GM19463 (cell line): Measurements from ENCODE around the gene LTK.
A peak's percentile ranks its signal among the peaks of the same experiment; 100 is the strongest.

Source experiments
- ATAC-seq: cut with Tn5 transposase; IDR thresholded peaks from one replicate; pipeline ENCODE4 v1.9.1; 2021; ENCODE audit warnings: mild to moderate bottlenecking, moderate library complexity; ENCODE audit not compliant: unreplicated experiment

The LTK gene

GRCh38 chr15:41513506-41514227 lies at the start of gene LTK:
TSS of gene LTK (minus strand) at chr15:41513827. CDS start at chr15:41513709, 118 bp downstream.
- ATAC-seq: no peak

GRCh38 chr15:41562784-41563198 lies 49.2 kb upstream of the LTK start:
- ATAC-seq: no peak

GRCh38 chr15:41562244-41562643 lies 48.6 kb upstream of the LTK start:
- no peak for ATAC-seq

- no peak for ATAC-seq
Measured at GRCh38 chr15:41561777-41562145, 48.1 kb upstream of the LTK start.

GRCh38 chr15:41561104-41561776 lies 47.6 kb upstream of the LTK start:
- ATAC-seq: no peak

DNA sequence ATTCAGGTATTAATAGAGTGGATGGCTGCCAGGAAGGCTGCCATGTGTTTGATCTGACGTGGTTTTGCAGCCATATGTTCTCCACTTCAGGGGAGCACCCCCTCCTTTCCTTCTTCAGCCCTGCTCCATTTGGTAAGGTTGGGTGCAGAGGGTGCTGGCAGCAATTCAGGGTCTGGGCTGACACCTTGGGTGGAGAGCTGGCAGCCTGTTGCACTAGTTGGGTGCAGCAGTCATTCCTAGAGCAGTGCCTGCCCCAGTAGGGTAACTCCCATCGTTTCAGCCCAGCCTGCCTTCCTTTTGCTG lies 46.9 kb upstream of the LTK start:
- no peak for ATAC-seq

GRCh38 chr15:41559239-41559782 lies 45.7 kb upstream of the LTK start:
- no peak for ATAC-seq

DNA sequence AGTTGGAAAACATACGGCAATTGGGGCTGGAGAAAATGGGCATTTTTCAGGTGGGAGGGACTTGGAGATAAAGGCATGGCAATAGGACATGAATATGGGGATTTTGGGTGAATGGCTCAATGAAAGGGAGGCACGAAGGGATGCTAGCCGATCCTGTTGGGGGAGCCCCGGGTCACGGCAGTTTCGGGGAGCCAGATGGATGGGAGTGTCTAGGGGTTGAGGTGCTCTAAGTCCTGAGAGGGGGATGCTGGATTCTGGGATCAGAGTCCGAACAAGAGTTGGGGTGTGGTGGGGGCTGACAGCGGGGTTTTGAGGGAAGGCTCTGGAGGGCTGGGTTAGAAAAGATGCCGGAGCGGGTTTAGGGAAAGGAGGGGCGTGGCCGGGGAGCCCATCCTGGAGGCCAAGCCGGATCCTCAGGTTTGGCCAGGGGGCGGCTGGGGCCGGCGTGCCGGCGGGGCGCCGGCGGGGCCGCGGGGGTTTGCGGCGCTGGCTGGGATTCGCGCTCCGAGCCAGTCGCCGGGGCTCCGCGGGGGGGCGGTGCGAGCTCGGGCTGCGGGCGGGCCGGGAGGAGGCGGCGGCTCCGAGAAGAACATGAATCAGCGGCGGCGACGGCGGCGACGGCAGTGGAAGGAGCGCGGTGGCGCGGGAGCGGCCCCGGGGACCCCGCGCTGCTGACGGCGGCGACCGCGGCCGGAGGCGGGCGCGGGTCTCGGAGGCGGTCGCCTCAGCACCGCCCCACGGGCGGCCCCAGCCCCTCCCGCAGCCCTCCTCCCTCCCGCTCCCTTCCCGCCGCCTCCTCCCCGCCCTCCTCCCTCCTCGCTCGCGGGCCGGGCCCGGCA lies 45.0 kb upstream of the LTK start, which contains the start of gene TYRO3:
TYRO3 (plus strand) TSS at position 813 of the 839 bp plus-strand sequence. CDS start 46 bp downstream, outside the sequence.
- ATAC-seq: no peak

- peak; percentile 63 for ATAC-seq
Measured at GRCh38 chr15:41557673-41558399, 44.2 kb upstream of the LTK start.

GRCh38 chr15:41556677-41557076 lies 43.0 kb upstream of the LTK start:
- ATAC-seq: no peak

GRCh38 chr15:41554915-41555314 lies 41.3 kb upstream of the LTK start:
- ATAC-seq: no peak

DNA sequence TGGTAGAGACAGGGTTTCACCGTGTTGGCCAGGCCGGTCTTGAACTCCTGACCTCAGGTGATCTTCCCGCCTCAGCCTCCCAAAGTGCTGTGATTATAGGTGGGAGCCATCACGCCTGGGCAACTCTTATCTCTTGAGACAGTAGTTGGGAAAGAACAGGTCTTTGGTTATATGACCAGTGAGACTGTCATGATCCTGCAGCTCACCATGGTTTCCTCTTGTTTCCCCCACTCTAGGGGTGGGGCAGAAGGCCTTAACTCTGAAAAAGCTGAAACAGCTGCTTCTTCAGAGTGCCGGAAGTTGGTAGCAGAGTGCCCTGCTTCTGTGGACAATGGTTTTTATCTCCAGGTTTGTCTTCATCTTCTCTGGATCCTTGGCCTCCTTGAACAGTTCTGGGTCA lies 40.7 kb upstream of the LTK start:
- no peak for ATAC-seq

- no peak for ATAC-seq
Measured at GRCh38 chr15:41553731-41554130, 40.1 kb upstream of the LTK start.

DNA sequence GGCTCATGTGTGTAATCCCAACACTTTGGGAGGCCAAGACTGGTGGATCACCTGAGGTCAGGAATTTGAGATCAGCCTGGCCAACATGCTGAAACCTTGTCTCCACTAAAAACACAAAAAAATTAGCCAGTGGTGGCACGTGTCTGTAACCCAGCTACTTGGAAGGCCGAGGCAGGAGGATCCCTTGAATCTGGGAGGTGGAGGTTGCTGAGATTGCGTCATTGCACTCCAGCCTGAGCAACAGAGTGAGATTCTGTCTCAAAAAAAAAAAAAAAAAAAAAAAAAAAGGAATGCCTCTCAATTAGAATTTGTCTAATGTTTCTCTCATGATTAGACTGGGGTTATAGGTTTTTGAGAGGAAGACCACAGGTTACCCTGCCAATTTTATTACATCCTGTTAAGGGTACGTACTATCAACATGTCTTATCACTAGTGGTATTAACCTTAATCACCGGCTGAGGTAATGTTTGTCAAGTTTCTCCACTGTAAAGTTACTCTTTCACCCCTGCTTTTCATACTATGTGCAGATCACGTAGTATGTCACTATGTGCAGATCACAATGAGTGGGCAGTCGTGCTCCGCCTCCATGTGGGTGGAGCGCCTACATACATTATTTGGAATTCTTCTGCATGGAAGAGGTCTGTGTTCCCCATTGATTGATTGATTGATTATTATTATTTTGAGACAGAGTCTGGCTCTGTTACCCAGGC lies 36.6 kb upstream of the LTK start:
- no peak for ATAC-seq

DNA sequence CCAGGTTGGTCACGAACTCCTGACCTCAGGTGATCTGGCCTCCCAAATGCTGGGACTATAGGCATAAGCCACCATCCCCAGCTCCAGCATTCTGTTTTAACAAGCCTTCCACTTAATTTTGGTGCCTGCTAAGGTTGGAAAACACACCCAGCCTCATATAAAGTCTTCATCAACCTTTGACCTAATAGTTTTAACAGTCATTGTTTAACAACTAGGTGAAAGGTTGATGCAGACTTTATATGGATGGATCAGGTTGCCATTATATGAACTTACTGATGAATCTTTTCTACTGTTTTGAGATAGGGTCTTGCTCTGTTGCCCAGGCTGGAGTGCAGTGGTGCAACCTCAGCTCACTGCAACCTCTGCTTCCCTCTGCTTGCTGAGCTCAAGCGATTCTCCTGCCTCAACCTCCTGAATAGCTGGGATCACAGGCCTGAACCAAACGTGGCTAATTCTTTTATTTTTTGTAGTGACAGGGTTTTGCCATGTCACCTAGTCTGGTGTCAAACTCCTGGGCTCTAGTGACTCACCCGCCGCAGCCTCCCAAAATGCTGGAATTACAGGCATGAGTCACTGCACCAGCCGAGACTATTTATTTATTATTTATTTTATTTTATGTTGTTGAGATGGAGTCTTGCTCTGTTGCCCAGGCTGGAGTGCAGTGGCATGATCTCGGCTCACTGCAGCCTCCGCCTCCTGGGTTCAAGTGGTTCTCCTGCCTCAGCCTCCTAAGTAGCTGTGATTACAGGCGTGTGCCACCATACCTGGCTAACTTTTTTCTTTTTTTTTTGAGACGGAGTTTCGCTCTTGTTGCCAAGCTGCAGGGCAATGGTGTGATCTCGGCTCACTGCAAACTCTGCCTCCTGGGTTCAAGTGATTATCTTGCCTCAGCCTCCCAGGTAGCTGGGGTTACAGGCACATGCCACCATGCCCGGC lies 33.5 kb upstream of the LTK start:
- ATAC-seq: no peak

- ATAC-seq: no peak
Measured at GRCh38 chr15:41545218-41545617, 31.6 kb upstream of the LTK start.

GRCh38 chr15:41544650-41545015 lies 31.0 kb upstream of the LTK start:
- ATAC-seq: no peak

DNA sequence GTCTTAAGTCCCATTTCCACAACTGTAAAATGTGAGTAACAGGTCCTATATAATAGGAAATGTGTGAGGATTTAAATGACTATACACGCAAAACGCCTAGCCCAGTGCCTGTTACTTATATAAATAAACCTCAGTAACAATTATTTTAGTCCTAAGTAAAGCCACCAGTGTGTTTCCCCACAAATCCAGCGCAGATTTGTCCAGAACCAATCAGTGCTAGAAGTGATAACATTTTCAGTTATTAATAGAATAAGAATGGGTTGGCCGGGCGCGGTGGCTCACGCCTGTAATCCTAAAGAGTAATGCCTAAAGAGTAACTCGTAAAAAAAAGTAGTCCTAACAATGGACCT lies 29.9 kb upstream of the LTK start:
- ATAC-seq: no peak

DNA sequence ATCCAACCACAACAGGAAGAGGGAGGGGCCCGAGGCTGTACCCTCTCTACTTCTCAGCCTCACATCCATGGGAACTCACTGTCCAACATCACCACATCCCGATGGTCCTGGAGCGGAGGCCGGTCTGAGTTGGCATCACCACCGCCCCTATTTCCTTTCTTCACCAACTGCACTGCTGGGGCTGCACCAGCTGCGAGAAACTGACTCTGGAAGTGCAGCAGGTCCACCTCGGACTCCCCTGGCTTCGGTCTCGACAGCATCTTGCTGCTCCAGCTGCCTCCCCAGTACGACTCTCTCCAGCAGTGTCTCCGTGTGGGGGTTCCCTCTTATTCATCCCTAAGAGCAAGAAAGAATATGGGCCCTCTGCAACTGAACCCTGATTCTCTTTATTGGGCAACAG lies 23.2 kb upstream of the LTK start:
- ATAC-seq: no peak
